ENCODE data around the gene PTCD1. TPM values are rescaled to one million over a fixed set of nuclear protein-coding genes. Genes with fewer than 3 reads are reported as not detected.
A peak's percentile ranks its signal among the peaks of the same experiment; 100 is the strongest.

Gene PTCD1
- total and polyA plus RNA-seq, 9 of the 15 experiments (the other 6 are each of a cell fraction or from before 2014, with no cell fraction given), result 0.46 to 17.1 (median 6.2) TPM

DNA sequence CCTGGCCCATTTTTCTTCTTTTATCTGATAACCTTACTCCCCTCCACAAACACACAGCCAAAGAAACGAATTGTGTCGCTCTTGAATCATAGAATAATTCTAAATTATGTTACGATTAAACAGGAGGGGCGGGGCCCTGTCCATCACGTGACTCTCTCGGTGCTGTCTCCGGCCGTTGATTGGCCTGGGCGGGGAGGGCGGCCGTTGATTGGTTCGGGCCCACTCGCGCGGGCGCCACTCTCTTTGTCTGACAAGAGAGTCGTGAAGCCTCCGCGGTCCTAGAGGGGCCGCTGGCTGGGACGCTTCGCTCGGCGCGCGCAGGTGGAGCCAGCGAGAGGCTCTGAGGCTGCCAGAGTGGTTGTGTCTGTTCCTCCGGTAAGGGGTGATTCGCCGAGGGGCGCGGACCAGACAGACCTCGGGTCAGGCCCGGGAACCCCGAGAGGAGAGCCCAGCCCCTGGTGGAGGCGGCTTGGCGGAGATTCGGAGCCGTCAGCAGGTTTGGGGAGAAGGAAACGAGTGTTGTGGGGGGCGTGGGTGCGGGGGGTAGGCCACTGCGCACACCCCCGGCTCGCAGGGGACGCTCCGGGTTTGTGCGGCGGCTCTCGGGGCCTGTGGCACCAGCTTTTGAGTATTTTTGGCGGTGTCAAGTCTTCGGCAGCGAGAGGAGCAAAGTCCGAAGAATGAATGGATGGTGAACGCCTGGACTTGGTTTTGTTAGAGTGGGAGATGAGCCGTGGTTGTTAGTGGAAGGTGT lies 34.1 kb upstream of the PTCD1 start, which contains the start of gene ZNF789 (continued):
- TF ChIP-seq, protein P1, sequence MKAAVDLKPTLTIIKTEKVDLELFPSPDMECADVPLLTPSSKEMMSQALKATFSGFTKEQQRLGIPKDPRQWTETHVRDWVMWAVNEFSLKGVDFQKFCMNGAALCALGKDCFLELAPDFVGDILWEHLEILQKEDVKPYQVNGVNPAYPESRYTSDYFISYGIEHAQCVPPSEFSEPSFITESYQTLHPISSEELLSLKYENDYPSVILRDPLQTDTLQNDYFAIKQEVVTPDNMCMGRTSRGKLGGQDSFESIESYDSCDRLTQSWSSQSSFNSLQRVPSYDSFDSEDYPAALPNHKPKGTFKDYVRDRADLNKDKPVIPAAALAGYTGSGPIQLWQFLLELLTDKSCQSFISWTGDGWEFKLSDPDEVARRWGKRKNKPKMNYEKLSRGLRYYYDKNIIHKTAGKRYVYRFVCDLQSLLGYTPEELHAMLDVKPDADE (conservative IDR thresholded peaks at IDR 0.05; ENCODE audit: control insufficient read depth, low read depth, low read length), result peak; percentile 33; the same call in 1 of the 2 replicates
- TF ChIP-seq L3MBTL2 (IDR thresholded peaks at IDR 0.05) (peak; percentile 74), ZNF408 (CRISPR knock-in tag; IDR thresholded peaks at IDR 0.05; ENCODE audit: low read depth) (0 out of 2 replicates have a peak, but pooled peaks have one; percentile 13), SRSF7 (optimal IDR thresholded peaks at IDR 0.05; ENCODE audit: low read depth, low read length) (no peak), RAD51 (IDR thresholded peaks at IDR 0.05; ENCODE audit: borderline replicate concordance, low read depth) (peak; percentile 99), C11orf30 (IDR thresholded peaks at IDR 0.05; ENCODE audit: low read depth) (peak; percentile 87), ZNF57 (CRISPR knock-in tag; IDR thresholded peaks at IDR 0.05) (no peak), CBFA2T3 (IDR thresholded peaks at IDR 0.05) (no peak), EP400 (IDR thresholded peaks at IDR 0.05) (peak; percentile 83), BCL6 (CRISPR knock-in tag; IDR thresholded peaks at IDR 0.05) (no peak), SREBF1 (IDR thresholded peaks at IDR 0.05; ENCODE audit: borderline replicate concordance, low read depth, low read length) (peak; percentile 88), ARHGAP35 (IDR thresholded peaks at IDR 0.05; ENCODE audit: partially characterized antibody) (no peak), TCF3 (CRISPR knock-in tag; IDR thresholded peaks at IDR 0.05) (no peak; the same call in 1 of the 2 replicates)
- TF ChIP-seq, protein P2, sequence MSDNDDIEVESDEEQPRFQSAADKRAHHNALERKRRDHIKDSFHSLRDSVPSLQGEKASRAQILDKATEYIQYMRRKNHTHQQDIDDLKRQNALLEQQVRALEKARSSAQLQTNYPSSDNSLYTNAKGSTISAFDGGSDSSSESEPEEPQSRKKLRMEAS (CRISPR knock-in tag; IDR thresholded peaks at IDR 0.05), result peak; percentile 56; the same call in 1 of the 2 replicates
- TF ChIP-seq, protein P3, sequence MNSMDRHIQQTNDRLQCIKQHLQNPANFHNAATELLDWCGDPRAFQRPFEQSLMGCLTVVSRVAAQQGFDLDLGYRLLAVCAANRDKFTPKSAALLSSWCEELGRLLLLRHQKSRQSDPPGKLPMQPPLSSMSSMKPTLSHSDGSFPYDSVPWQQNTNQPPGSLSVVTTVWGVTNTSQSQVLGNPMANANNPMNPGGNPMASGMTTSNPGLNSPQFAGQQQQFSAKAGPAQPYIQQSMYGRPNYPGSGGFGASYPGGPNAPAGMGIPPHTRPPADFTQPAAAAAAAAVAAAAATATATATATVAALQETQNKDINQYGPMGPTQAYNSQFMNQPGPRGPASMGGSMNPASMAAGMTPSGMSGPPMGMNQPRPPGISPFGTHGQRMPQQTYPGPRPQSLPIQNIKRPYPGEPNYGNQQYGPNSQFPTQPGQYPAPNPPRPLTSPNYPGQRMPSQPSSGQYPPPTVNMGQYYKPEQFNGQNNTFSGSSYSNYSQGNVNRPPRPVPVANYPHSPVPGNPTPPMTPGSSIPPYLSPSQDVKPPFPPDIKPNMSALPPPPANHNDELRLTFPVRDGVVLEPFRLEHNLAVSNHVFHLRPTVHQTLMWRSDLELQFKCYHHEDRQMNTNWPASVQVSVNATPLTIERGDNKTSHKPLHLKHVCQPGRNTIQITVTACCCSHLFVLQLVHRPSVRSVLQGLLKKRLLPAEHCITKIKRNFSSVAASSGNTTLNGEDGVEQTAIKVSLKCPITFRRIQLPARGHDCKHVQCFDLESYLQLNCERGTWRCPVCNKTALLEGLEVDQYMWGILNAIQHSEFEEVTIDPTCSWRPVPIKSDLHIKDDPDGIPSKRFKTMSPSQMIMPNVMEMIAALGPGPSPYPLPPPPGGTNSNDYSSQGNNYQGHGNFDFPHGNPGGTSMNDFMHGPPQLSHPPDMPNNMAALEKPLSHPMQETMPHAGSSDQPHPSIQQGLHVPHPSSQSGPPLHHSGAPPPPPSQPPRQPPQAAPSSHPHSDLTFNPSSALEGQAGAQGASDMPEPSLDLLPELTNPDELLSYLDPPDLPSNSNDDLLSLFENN (IDR thresholded peaks at IDR 0.05; ENCODE audit: low read depth in 2 of 2, low read length in 2 of 2), result no peak
- TF ChIP-seq, protein P4, sequence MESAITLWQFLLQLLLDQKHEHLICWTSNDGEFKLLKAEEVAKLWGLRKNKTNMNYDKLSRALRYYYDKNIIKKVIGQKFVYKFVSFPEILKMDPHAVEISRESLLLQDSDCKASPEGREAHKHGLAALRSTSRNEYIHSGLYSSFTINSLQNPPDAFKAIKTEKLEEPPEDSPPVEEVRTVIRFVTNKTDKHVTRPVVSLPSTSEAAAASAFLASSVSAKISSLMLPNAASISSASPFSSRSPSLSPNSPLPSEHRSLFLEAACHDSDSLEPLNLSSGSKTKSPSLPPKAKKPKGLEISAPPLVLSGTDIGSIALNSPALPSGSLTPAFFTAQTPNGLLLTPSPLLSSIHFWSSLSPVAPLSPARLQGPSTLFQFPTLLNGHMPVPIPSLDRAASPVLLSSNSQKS (CRISPR knock-in tag; IDR thresholded peaks at IDR 0.05), result no peak
- TF ChIP-seq, protein P5, sequence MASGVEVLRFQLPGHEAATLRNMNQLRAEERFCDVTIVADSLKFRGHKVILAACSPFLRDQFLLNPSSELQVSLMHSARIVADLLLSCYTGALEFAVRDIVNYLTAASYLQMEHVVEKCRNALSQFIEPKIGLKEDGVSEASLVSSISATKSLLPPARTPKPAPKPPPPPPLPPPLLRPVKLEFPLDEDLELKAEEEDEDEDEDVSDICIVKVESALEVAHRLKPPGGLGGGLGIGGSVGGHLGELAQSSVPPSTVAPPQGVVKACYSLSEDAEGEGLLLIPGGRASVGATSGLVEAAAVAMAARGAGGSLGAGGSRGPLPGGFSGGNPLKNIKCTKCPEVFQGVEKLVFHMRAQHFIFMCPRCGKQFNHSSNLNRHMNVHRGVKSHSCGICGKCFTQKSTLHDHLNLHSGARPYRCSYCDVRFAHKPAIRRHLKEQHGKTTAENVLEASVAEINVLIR (CRISPR knock-in tag; IDR thresholded peaks at IDR 0.05), result no peak
